GM18868 (cell line): ENCODE results near the gene SAMD13.

Experiments
- ATAC-seq: cut with Tn5 transposase; IDR thresholded peaks from one replicate; pipeline ENCODE4 v1.9.1; 2021; ENCODE audit warnings: mild to moderate bottlenecking, moderate library complexity; ENCODE audit not compliant: unreplicated experiment

The SAMD13 gene, protein sequence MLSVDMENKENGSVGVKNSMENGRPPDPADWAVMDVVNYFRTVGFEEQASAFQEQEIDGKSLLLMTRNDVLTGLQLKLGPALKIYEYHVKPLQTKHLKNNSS

DNA sequence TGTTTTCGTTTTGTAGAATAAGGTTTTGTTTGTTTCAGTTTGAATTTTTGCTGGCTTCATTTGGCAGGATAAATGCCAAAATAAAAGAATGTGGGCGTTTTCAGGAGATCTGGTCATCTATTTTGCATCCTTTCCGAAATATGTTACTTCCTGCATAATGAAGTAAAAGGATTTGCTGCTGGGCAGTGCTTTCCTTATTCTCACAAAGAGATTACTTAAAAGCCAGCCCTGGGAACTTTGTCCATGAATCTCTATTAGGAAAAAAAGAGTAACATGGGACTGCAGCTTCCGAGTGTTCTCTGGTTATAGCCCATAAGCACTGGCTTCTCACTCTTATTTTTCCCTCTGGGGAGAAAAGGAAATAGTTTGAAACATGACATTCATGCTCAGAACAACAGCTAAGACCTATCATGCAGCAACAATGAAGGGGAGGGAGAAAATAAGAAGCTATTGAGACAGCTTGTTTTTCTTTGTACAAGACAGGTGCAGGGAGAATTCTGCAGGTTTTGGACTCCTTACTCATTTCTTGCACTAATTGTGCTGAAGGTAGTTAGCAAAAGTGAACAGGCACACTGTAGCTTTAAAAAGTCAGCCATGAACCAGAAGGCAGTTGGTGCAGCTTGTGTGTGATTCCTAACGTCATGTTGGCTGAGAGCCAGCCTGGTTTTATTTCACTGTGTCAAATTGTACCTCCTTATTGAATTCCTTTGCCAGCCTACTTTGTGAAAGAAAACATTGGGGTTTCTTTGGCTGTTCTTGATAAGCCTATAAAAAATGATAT is at the start of gene SAMD13:
Gene SAMD13, plus strand, starts transcription at position 705 of the 781 bp plus-strand sequence. CDS start 1,527 bp downstream, outside the sequence.
- ATAC-seq, result no peak

DNA sequence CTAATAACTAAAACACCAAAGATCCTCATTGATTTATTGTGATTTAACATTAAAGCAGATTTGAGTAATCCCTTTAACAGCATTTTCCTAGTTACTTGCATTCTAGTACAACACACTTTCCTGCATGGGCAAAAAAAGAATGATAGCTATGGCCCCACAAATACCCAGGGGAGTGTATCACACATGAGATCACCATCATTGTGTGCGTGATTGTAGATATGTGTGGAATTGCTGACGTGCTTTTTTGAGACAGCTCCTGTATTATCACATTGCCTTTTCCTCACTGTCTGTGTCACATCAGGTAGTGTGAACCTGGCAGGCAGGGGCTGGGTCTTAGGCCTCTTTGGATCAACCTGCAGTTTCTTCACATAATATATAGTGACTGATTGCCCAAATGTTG is 48.5 kb upstream of the SAMD13 start:
- no peak for ATAC-seq

DNA sequence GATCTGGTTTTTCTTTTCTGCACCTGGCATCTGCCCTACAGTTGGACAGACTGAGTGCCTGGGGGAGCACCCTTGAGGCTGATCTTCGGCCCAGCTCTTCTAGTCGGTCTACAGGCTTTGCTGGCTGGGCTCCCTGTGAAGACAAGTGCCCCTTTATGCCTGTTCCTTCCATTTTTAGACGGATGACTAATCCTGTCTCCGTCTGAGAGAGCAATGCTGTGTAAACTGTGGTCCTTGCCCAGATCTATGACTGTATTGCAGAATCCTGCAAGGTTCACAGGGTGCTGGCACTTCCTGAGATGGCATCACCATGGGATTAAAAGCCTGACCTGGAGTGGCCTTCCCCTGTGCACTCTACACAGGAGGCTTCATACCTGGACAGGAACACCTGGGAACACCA is 47.6 kb upstream of the SAMD13 start:
- ATAC-seq, result peak; percentile 53

DNA sequence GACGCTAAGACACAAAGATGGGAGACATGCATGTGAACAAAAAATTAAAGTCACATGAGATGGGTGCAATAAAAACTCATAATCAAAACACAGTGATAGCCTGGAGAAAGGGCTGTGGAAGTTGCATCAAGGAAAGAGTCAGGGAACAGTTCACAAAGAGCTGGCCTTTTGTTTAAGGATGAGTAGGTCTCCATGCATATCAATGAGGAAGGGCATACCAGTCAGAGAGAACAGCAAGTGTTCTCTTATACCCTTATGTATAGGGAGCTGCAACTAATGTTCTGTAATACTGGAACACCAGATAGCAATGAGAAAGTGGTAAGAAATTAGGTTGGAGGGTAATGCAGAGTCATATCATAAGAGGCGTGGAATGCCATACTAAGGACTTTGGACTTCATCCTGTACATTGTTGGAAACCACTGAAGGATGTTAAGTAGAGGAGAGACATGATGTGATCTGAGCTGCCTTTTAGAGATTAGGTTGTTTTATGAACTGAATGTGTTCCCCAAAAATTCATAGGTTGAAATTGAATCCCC is 46.7 kb upstream of the SAMD13 start:
- ATAC-seq, result no peak

DNA sequence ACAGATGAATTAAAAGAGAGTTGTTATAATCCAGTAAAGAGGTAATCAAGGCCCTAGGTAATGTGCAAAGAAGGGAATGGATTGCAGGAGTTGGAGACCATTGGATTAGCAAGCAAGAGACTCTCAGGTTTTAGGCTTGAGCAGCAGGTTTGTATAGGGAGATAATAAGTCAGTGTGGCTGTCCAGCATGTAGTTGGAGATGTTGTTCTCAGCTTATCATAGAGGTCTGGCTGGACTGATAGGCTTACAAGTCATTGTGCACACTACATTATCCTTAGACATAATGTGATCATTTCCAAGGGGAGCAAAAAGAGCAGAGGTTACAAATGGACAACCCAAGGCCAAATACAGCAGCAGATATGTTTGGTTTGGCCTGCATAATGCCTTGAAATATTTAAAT is 45.9 kb upstream of the SAMD13 start:
- ATAC-seq, result no peak

DNA sequence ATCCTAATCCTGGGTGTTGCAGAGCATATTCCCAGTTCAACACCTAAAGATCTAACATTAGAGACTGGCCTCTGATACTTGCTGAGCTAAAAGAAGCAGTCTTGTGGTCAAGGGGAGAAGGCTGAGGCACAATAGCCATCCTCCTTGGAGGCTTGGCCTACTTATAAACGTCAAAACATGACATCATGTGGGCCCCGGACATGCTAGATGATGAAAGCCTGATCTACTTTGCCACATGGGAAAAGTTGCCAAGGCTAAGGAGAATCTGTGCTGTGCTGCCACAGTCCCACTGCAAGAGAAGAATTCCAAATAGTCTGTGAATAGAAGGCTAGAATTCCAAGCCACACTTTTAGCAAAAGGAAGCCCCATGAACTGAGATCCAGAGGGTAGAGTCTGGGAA is 43.9 kb upstream of the SAMD13 start:
- ATAC-seq, result no peak

DNA sequence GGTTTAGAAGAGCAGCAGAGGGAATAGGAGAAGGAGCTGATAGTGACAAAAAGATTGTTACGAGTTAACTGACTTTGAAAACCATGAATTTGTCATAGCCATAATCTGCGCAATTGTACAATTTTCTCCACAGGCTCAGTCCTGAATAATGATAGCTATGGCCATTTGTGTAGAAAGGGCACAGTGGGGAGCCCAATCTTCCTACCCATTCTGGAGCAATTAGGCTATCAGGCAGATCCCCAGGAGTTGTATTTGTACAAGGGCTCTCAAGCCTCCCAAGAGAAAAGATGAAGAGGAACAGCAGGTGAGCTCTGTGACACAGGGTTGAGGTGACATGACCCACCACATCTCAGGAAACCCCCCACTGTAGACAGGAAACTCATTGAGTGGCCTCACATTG is 42.1 kb upstream of the SAMD13 start:
- ATAC-seq, result no peak

DNA sequence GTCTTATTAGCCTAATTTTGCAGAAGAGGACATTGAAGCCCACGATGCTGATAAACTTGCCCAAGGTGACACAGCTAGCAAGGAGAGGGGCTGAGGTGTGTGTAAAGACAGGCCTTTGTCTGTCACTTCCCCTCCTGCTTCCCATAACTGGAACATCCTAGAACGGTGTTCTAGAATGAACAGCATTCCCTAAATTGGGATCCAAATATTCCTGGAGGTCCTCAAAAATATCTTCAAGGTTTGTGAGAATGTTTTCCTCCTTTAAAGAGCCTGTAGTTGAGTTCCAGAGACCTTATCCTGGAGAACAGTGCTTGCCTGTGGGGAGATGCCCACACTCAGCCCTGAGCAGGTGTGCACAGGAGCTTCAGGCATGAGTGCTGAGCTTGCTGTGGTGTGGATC is 41.5 kb upstream of the SAMD13 start:
- ATAC-seq, result no peak

DNA sequence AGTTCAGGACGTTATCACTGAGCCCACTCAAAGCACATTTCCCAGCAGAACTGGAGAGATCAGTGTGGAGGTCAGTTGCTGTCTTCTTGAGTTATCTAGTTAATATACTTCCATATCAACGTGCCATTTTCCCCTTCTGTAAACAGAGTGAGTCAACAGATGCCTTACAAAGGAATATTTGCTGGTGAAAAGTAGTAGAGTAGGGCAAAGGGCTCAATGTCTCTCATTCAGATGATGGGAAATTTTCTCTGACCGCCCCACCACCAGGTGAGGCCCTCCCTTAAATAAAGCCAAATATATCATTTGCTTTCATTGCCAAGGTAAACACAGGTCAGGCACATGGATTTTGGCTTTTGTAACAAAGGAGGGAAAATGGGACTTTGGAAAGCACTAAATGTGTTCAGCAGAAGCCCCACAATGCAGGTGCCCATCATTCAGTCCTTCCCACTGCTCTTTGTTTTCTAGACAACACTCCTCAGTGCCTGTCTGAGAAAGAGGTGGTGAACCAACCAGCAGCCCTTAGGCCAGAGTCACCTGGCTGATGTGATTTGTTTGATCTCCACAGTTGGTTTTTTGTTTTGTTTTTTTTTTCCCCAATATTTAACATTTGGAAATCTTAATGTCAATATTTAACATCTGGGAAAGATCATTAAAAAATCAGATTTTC is 40.5 kb upstream of the SAMD13 start:
- no peak for ATAC-seq

DNA sequence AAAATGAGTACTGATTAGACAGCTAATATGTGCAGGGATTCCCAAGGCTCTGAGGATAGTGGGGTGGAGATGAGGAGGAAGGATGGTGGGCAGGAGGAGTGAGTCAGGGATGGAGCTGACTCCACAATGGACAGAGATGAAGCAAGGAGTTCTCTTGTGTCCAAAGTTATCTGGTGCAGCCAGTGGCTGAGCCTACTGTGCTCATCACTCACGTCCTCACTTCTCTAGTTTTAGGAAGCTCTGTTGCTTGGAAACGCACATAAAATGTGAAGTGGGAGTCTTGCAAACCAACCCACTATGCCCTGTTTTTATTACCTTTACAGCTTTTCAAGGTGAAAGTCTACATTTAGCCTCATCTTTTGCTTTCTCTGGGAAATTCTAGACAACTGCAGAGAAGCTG is 36.5 kb upstream of the SAMD13 start:
- ATAC-seq, result no peak

DNA sequence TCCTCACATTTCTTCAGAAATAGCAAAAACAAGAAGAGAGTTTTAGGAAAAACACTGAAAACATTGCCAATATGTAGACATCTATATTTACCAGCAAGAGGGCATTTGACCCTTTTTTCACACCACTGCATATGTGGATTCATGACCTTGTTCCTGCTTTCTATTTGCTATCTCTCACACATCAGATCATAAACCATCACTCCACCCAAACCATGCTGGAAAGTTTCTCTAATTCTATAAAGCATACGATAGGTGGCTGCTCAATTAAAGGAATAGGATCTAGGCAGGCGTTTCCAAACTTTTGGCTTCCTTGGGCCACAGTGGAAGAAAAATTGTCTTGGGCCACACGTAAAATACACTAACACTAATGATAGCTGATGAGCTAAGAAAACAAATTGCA is 35.6 kb upstream of the SAMD13 start:
- ATAC-seq, result no peak

DNA sequence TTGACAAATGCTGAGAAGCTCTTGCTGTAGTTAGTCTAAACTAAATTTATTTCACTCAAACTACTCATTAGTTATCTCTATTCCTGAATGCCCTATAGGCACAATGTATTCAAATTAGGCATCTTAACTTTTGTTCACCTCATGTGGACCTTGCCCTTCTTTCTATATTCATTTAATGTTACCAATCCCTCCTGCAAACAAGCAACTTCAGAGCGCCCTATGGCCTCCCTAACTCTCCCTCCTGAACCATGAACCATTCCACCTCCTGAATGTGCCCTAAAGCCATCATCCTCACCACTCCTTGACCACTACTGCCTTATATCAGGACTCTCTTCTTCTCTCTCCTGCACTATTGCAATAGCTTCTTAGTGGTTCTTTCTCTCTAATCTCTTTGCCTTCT is 34.8 kb upstream of the SAMD13 start:
- ATAC-seq, result no peak

DNA sequence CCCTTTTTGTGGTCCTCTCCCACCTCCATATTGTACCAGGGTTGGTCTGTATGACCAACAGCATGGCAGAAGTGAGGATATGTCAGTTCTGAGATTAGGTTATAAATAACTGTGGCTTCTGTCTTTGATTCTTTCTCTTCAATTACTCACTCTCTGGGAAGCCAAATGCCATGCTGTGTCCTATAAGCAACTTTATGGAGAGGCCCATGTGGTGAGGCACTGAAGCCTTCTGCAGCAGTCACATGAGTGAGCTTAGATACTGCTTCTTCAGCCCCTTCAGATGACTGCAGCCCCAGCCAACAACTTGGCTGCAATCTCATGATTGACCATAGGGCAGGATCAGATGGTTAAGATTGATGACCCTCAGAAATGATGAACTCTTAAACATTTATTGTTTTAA is 34.0 kb upstream of the SAMD13 start:
- ATAC-seq, result no peak

DNA sequence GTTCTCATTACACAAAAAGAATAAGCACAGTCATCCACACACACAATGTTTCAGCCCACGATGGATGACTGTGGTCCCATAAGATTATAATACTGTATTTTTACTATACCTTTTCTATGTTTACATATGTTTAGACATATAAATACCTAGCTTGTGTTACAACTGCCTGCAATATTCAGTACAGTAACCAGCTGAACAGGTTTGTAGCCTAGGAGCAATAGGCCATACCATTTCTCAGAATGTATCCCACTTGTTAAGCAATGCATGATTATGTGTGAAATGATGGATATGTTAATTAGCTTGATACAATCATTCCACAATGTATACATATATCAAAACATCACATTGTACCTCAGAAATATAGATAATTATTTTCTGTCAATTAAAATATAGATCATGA is 33.2 kb upstream of the SAMD13 start:
- no peak for ATAC-seq

DNA sequence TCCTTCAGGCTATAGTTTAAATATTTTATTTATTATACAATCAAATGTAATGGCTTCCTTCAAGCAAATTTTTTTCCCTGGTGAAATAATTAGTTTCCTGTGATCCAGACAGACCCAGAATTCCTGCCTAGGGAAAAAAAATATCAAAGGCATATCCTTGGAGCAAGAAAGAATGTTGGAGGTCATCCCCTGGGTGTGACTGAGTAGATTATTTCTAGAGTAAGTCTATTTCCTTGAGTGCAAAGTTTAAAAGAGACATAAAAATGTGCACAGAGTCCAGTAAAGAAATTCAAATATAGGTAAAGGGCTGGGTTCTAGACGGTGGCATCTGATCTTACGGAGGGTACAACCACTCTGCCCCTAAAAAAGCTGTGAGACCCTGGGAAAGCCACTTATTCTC is 32.2 kb upstream of the SAMD13 start:
- no peak for ATAC-seq

DNA sequence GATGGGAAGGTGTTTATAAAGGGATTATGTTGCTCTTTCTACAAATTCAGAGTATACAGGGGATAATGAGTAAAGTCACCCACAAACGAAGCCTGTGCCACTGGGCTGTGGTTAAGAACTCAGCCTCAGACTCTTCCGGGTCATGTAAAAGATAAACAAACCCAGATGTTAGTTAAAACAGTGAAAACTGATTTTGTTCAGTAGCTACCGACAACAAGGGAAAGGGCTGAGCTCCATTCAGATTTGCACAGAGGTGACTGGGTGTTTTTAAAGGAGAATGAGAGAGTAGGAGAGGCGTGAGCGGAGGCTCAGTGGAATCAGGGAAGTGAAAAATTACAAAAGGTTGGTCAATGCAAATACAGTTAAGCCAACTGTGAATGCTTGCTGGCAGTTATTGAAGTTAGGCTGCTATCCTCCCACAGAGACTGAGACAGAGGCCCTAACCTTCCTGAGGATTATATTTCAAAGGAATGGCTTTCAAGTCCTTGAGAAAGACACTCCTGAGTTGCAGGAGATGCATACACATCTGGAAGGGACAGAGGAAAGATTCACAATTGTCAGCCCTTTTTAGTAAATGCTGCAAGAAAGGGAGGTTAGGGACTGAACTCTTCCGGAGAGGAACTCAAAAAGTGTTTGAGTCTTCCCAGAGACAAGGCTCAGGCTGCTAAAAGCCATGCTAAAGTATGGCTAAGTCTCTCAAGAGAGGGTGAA is 29.9 kb upstream of the SAMD13 start:
- ATAC-seq, result peak; percentile 94

DNA sequence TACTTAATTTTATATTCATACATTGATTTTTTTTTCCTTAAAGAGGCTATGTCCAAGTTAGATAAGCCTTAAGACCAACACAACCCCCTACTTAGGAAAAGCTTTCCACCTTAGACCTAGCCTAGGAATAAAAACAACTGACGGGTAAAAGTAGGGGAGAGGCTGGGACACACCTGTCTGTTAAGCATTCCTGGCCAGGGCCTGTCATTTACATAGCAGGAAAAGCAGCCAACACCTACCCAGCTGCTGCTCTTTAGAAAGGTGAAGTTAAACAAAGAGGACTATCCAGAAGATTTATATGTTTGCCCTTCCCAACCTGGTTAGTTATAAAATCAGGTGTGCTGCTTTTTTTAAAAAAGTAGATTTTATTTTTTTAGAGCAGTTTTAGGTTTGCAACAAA is 29.1 kb upstream of the SAMD13 start:
- no peak for ATAC-seq

DNA sequence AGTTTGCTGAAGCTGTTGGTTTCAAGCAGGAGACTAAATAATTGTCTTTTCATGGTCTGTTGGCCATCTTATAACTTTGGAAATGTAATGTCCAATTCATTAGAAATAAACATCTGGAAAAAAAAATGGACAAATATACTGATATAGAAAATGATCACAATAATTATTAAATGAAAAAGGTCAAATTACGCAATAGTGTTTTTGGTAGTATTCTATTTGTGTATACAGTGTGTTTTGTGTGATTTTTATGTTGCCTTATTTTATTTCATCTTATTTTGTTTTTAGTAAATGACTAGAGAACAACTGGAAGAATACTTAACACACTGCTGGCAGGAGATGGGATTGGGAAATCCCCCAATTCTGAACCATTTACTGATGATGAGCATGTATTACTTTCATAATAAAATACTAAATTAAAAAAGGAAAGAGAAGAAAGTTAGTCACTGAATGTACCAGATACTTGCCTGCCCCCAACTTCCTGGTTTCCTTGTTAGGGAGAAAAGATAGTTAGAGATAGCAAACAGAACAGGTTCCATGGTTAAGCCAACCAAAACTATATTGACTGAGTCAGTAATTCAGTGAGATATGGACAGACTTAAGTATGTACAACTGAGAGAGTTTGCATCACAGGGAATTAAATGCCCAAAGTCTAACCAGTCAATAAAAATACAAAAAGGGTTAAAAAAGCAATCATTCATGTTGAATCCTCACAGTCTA is 24.0 kb upstream of the SAMD13 start:
- no peak for ATAC-seq

DNA sequence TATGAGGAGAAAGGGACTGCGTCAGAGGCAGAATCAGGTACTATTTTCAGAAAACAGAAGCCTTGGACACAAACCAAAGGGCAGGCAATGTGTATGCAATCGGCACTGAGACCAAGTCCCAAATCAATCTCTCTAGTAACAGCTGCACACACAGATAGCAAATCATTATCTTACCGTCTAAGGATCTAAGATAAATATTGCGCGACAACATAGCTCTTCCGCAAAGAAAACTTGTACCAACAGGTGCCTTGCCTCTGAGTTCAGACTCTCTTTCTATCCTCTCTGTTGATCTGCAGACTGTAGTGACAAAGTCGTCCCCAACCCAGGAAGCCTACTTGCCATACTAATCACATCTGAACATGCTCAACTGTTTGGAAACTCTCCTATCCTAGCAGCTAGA is 22.6 kb upstream of the SAMD13 start:
- ATAC-seq, result no peak

DNA sequence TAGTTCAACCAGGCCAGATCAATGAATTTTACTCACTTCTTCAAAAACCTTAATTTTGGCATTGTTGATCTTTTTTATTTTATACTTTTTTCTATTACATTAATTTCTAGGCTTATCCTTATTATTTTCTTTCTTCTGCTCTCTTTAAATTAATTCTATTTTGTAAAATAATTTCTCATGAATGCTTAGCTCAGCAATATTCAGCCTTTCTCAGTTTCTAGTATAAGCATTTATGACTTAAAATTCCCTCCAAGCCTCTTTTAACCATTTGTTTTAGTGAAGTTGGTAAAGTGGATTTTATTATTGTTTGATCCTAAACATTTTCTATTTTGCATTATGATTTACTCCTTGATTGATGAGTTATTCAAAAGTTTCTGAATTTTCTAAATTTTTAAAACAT is 20.6 kb upstream of the SAMD13 start:
- no peak for ATAC-seq

DNA sequence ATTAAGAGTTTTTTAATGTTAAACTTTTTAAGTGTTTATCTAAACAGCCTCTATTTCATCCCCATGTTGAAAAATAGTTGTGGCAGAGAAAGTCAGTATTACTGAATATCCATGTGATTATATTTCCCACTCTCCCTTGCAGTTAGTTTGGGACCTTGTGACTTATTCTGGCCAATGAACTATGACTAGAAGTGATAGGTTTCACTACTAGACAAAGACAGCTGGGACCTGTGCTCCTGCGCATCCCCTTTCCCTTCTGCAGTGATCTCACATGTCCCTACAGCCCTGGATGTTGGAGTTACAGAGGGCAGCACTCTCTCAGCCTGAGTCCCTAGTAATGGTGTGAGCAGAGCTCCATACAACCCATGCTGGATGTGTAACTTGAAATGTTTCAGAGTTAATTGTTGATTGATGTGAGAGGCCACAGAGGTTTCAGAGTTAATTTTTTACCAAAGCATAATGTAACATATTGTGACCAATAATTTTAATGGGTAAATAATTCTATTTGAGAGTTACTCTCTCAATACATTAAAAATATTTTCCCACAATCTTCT is 18.7 kb upstream of the SAMD13 start:
- no peak for ATAC-seq
